ENCODE results near the gene FSTL4.
A peak's percentile ranks its signal among the peaks of the same experiment; 100 is the strongest.

Gene FSTL4

DNA sequence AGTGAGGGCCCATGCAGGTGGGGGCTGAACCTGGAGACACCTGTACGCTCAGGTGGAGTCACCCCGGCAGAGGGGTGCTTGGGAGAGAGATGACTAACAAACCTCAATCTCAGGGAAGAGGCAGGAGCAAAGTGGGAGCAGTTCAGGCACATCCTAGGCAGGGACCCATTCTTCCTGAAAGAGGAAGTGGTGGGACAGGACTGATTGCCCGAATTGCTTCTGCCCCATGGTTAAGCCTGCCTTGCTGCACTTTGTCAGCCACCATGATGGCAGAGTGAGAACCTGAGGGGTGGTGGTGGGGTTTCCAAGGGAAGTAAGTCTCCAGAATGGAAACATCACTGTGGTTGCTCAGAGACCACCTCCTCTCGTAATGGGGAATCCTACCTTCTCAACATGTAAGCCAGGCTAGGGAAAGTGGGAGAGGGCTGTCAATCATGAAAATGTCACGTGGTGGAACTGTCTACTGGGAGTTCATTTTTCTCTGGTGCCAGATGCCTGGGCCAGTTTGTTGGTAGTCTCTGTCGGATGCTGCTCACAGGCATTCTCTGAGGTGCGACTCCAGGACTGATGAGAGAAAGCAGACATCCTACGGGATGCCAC is 410.2 kb downstream of the FSTL4 start:
- no peak for DNase-seq

- DNase-seq: no peak
Measured at GRCh38 chr5:133201310-133201709, 411.0 kb downstream of the FSTL4 start.

GRCh38 chr5:133200256-133200655 is 412.1 kb downstream of the FSTL4 start:
- DNase-seq: no peak

- no peak for DNase-seq
Measured at GRCh38 chr5:133199417-133200178, 412.7 kb downstream of the FSTL4 start.

GRCh38 chr5:133198511-133198910 is 413.8 kb downstream of the FSTL4 start:
- no peak for DNase-seq

DNA sequence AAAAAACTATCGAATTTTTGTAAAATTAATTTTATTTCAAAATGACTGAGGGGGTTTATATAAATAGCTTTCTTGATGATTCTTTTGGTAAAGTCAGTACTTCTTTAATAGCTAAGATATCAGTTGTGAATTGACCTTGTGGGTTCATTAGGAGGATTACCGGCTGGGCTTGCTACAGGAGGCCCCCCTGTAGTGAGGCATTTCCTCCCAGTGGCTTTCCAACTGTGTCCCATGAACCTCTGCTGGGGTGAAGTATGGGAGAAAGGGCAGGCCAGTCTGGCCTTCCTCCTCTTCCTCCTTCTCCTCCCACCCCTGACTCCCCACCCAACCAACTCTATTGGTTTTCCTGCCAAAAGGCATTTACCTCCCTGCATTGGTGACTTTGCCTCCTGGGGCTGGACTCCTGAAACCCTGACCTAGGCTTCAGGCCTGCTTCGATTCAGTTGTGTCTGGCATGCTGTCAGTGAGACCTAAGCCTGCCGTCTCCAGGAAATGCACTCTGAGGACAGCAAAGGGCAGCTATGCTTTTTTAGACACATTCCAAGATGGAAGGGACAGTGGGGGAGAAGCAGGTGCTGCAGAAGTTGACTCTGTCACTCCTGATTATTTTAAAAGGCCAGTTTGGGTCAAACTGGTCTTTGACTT is 415.8 kb downstream of the FSTL4 start:
- no peak for DNase-seq

DNA sequence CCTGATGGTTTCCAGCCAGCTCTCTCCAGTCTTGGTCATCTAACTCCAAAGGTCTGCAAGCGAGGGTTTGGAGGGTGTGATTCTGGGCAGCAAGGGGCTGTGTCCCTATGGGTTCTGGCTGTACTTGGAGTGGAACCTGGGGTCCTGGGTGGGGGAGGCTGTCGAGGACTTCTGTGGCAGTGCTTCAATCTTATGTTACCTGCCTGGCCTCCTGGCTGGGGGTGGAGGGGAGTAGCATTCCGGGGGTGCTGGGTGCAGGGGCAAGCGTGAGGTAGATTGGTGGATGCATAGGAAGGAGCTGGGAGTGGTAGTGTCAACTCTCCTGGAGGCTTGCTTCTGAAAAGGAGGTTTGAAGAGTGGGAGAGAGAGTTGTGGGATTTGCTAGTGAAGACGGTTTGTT is 417.1 kb downstream of the FSTL4 start:
- no peak for DNase-seq

- no peak for DNase-seq
Measured at GRCh38 chr5:133193794-133194193, 418.5 kb downstream of the FSTL4 start.

DNA sequence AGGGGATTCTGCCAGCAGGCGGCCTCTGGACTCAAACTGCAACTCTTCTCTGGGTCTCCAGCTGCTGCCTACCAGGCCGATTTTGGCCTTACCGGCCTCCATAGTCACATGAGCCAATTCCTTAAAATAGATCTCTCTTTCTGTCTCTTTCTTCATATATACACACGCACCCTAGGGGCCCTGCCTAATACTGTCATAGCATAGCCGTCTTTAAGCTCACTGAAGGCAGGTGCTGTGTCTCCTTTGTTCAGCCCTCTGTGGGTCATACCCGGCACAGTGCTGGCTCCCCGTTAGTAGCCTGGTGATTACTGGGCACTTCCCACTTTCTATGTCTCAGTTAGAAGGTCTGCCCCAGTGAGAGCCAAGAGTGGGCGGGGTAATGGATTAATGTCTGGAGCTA is 419.6 kb downstream of the FSTL4 start:
- DNase-seq: no peak

DNA sequence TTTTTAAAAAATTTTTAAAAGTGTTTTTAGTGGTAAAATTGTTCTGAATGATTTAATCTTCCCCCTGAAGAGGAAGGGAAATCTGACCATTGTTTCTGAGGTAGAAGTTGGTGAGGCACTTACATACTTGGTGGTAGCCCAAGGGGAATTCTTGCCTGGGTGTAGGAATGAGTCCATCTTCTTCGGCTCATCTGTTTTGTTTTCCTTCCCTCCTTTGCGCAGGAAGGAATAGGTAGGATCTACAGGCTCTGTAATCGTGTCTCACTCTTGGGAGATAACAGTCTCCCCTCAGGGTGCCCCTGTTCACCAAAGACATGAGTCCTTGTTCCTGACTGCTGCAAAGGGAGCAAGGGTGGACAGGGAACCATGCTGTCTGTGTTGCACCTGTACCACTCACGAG is 422.5 kb downstream of the FSTL4 start:
- DNase-seq: no peak

DNA sequence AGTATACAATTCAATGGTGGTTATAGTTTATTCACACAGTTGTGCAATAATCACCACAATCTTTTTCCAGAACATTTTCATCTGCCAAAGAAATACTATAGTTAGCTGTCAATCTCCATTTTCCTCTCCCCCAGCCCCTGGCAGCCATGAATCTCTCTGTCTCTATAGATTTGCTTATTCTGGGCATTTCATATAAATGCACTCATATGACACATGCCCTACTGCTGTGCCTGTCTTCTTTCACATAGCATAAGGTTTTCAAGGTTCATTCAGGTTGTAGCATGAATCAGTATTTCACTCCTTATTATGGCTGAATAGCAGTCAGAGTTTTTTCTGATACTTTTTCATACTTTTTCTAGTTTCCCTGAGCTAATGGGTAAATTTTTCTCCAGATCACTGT is 432.9 kb downstream of the FSTL4 start:
- DNase-seq: no peak

DNA sequence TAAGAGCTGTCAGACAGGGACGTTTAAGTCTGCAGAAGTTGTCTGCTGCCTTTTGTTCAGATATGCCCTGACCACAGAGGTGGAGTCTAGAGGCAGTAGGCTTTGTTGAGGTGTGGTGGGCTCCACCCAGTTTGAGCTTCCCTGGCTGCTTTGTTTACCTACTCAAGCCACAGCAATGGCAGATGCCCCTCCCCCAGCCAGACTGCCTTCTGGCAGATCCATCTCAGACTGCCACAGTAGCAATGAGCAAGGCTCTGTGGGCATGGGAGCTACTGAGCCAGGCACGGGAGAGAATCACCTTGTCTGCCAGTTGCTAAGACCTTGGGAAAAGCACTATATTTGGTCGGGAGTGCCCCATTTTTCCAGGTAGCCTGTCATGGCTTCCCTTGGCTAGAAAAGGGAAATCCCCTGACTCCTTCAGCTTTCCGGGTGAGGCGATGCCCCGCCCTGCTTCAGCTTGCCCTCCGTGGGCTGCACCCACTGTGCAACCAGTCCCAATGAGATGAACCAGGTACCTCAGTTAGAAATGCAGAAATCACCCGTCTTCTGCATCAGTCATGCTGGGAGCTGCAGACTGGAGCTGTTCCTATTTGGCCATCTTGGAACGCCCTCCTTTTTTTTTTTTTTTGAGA is 441.5 kb downstream of the FSTL4 start:
- DNase-seq: peak; percentile 51

DNA sequence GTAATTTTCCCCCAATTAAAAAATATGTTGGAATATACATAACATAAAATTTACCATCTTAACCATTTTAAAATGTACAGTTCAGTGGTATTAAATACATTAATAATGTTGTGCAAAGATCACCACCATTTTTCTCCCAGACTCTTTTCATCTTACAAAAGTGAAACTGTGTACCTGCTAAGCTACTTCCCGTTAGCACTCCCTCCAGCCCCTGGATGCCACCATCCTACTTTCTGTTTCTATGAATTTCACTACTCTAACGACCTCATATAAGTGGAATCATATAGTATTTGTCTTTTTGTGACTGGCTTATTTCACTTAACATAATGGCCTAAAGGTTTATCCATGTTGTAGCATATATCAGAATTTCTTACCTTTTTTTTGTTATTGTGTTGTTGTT is 447.6 kb downstream of the FSTL4 start:
- no peak for DNase-seq

DNA sequence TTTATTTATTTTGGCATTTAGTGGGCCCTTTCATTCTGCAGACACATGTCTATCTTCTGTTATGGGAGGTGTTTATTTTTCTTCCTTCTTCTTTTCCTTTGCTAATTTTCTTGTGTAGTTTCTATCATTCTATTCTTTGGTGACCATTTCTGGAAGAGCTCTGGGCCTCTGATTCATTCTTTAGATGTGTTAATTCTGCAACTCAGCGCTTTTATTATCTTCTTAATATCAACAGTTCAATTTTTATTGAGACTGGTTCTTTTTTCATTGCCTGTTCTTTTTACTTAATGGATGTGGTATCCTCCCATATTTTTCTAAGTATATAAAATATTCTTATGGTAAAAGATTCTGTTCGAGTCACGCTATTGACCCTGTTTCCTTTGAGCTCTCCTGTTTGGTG is 448.5 kb downstream of the FSTL4 start:
- no peak for DNase-seq

GRCh38 chr5:133159543-133159942 is 452.8 kb downstream of the FSTL4 start:
- no peak for DNase-seq

DNA sequence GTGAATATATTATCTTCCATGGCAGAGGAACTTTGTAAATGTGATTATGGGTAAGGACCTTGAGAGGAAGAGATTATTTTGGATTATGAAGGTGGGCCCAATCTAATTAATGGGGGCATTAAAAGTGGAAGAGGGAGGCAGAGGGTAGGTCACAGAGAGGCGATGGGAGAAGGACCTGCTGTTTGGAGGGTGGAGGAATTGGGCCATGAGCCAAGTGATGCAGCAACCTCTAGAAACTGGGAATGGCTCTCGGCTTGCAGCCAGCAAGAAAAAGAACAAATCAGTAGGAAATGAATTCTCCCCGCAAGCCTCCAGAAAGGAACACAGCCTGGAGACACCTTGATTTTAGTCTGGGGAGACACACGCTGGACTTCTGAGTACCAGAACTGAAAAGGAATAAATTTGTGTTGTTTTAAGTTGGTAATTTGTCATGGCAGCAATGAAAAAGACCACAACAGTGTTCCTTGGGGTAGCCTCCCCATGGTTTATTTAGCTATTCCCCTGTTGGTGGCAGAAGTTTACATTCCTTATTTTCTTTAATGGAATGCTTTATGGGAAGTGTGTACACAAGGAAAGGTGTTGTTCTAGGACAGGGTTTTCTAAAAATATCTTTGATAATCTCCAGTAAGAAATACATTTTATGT is 456.9 kb downstream of the FSTL4 start:
- no peak for DNase-seq

DNA sequence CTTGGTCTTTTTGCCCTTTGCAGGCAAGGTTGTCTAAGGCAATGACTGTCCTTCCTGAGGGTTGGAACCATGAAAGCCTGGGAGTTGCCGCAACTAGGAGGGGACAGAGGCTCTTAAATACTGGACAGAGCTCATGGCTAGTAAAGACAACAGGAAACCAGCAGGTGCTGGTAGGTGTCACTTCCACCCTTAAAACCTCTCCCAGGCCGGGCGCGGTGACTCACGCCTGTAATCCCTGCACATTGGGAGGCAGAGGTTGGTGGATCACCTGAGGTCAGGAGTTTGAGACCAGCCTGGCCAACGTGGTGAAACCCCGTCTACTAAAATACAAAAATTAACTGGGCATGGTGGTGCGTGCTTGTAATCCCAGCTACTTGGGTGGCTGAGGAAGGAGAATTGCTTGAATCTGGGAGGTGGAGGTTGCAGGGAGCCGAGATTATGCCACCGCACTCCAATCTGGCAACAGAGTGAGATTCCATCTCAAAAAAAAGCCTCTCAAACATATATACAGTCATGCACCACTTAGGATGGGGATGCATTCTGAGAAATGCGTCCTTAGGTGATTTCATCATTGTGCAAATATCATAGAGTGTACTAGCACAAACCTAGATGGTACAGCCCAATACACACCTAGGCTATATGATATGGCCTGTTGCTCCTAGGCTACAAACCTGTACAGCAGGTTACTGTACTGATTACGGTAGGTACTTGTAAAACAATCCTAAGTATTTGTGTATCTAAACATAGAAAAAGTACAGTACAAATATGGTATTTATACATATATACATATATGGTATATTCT is 457.9 kb downstream of the FSTL4 start:
- no peak for DNase-seq

- DNase-seq: no peak
Measured at GRCh38 chr5:133150909-133151544, 461.3 kb downstream of the FSTL4 start.

DNA sequence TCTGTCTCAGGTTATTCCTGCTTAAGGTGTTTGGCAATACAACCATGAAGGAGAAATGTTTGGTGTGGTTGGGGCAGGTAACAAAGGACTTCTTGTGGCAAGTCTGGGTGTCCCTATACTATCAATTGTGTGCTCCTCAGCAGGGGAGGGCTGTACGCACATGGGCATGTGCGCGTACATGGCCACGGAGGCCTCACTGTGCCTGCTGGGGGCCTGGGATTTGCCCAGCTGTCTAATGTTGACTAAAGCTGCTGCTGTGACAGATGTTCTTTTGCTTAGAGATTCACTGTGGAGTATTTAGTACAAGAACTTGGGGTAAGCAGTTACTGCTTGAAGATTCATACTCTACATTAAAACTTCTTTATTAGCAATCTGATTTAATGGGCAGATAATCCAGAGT is 463.0 kb downstream of the FSTL4 start:
- DNase-seq: no peak

DNA sequence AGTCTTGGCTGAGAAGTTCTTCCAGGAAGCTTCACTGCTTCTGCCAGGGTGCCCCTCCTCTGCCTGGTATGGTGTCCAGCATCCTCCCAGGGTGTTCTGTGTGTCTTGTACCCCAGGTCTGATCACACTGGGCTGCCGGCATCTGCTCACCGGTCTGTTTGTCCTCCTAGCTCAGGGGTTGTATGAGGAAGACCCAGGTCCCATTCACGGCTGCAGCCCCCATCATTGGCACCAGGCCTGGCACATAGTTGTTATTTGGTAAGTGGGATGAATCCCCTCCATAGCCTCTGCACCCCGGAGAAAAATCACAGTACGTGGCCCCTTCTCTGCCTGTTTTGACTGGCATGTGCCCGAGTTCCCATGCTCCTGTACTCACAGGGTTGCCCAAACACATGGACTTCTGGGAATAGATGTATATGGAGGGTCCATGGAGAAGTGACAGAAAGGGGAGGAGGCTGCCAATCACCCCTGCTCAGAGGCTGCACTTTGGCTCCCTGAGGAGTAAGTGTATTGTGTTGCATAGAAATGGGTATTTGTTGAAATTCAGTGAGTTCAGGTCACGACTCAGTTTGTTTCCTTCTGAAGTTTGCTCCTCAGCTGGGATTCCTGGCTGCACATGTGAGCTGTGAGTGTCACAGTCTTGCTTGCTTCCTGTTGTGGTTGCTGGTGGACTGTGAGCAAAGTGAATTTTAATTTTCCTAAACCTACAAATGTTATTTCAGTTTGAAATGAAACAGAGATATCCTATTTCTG is 464.4 kb downstream of the FSTL4 start:
- no peak for DNase-seq

DNA sequence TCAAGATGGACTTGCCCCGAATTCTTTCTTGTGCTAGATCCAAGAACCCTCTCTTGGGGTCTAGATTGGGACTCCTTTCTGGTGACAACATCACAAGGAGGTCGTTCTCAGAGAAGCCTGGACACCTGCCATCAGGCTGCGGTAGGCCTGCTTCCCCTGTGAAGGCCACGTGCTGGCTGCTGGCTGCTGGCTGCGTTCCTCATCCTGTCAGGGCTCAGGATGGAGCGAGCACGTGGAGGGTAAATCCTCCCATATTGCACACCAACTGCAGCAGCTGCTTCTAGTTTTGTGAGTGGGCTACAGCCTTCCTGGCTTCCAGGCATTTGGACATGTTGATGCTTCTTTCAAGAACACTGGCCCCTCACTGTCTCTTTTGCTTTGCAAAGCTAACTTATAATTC is 464.9 kb downstream of the FSTL4 start:
- DNase-seq: no peak
